ENCODE data around the gene MS4A4A.

GRCh38 chr11:60348116-60348515 is 67.7 kb downstream of the MS4A4A start:
- TF ChIP-seq CTCF (IDR thresholded peaks at IDR 0.05; ENCODE audit: control extremely low read depth in 1 of 3, insufficient read depth in 1 of 3, low read depth in 1 of 3, low read length in 3 of 3), result peak in 2 of 3 experiments; percentile 71; a peak in 3 of 4 replicates
- TF ChIP-seq POLR2AphosphoS5 (IDR thresholded peaks at IDR 0.05; ENCODE audit: low read depth, low read length), result no peak
- no peak for TF ChIP-seq TAF1 (IDR thresholded peaks at IDR 0.05; ENCODE audit: low read depth, low read length)
- TF ChIP-seq POLR2A (IDR thresholded peaks at IDR 0.05; ENCODE audit: control extremely low read depth in 1 of 2, low read depth in 2 of 2, low read length in 2 of 2), result no peak
- no peak for TF ChIP-seq EZH2 (IDR thresholded peaks at IDR 0.05; ENCODE audit: low read depth, low read length, severe bottlenecking)
- no peak for TF ChIP-seq KDM5A (IDR thresholded peaks at IDR 0.05; ENCODE audit: low read length)
